ENCODE measurements around the gene FBXL16.

DNA sequence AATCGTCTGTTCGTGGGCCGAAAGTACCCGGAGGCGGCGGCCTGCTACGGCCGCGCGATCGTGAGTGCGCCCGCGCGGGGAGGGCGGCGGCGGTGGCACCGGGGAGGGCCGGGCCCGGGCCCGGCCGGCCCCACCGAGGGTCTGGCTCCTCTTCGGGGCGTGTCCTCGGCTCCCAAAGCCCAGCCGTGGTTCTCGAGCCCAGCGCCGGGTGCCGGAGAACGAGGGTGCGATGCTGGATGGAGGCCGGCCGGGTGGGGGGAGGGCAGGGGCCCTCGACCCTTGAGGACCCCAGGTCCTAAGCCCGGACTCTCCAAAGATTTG, 25.0 kb downstream of the FBXL16 start:
- TF ChIP-seq EP300 (conservative IDR thresholded peaks at IDR 0.05; ENCODE audit: poor library complexity, severe bottlenecking) (no peak), EZH2 (IDR thresholded peaks at IDR 0.05; ENCODE audit: borderline replicate concordance, insufficient read depth, low read length, poor library complexity, severe bottlenecking) (no peak), POLR2AphosphoS5 (IDR thresholded peaks at IDR 0.05) (no peak), RAD21 (conservative IDR thresholded peaks at IDR 0.05) (no peak), SMC3 (conservative IDR thresholded peaks at IDR 0.05; ENCODE audit: poor library complexity) (no peak), MXI1 (conservative IDR thresholded peaks at IDR 0.05; ENCODE audit: poor library complexity, severe bottlenecking) (no peak)
- TF ChIP-seq, protein P1, sequence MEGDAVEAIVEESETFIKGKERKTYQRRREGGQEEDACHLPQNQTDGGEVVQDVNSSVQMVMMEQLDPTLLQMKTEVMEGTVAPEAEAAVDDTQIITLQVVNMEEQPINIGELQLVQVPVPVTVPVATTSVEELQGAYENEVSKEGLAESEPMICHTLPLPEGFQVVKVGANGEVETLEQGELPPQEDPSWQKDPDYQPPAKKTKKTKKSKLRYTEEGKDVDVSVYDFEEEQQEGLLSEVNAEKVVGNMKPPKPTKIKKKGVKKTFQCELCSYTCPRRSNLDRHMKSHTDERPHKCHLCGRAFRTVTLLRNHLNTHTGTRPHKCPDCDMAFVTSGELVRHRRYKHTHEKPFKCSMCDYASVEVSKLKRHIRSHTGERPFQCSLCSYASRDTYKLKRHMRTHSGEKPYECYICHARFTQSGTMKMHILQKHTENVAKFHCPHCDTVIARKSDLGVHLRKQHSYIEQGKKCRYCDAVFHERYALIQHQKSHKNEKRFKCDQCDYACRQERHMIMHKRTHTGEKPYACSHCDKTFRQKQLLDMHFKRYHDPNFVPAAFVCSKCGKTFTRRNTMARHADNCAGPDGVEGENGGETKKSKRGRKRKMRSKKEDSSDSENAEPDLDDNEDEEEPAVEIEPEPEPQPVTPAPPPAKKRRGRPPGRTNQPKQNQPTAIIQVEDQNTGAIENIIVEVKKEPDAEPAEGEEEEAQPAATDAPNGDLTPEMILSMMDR (IDR thresholded peaks at IDR 0.05; ENCODE audit: poor library complexity, severe bottlenecking), result no peak
- TF ChIP-seq, protein P2, sequence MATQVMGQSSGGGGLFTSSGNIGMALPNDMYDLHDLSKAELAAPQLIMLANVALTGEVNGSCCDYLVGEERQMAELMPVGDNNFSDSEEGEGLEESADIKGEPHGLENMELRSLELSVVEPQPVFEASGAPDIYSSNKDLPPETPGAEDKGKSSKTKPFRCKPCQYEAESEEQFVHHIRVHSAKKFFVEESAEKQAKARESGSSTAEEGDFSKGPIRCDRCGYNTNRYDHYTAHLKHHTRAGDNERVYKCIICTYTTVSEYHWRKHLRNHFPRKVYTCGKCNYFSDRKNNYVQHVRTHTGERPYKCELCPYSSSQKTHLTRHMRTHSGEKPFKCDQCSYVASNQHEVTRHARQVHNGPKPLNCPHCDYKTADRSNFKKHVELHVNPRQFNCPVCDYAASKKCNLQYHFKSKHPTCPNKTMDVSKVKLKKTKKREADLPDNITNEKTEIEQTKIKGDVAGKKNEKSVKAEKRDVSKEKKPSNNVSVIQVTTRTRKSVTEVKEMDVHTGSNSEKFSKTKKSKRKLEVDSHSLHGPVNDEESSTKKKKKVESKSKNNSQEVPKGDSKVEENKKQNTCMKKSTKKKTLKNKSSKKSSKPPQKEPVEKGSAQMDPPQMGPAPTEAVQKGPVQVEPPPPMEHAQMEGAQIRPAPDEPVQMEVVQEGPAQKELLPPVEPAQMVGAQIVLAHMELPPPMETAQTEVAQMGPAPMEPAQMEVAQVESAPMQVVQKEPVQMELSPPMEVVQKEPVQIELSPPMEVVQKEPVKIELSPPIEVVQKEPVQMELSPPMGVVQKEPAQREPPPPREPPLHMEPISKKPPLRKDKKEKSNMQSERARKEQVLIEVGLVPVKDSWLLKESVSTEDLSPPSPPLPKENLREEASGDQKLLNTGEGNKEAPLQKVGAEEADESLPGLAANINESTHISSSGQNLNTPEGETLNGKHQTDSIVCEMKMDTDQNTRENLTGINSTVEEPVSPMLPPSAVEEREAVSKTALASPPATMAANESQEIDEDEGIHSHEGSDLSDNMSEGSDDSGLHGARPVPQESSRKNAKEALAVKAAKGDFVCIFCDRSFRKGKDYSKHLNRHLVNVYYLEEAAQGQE (IDR thresholded peaks at IDR 0.05; ENCODE audit: borderline replicate concordance), result no peak
